SH-SY5Y (cell line): Measurements from ENCODE around the gene RUBCNL.

ENCODE experiments used
- GATA2 ChIP-seq: IDR thresholded peaks from 2 replicates; pipeline ENCODE4 v1.6.1; 2011; ENCODE audit warnings: mild to moderate bottlenecking, low read depth, low read length
- GATA3 ChIP-seq: IDR thresholded peaks from 2 replicates; pipeline ENCODE4 v1.6.1; 2011; ENCODE audit warnings: low read depth, mild to moderate bottlenecking, low read length, moderate library complexity

GRCh38 chr13:46392967-46393366 is 5.9 kb upstream of the RUBCNL start:
- TF ChIP-seq GATA2 (no peak), GATA3 (no peak)
